DOHH2 (cell line): ENCODE data around the gene KRT31.
"Not testable (repeated sequence)": the region's sequence is repeated elsewhere in the genome, so short reads cannot be mapped to it uniquely, and the experiment has no call there.

Experiments
- H3F3A ChIP-seq: fragments of 200-600 bp; sonication (generic), shearing (Covaris generic); 2 replicates; pipeline ENCODE4 v1.6.0; 2016; ENCODE audit warnings: antibody characterized with exemption, mild to moderate bottlenecking; ENCODE audit not compliant: control insufficient read depth, insufficient read depth
- H3K27ac ChIP-seq: fragments of 200-600 bp; sonication (generic); 2 replicates; pipeline ENCODE4 v1.5.1; 2014; ENCODE audit warnings: low read depth, mild to moderate bottlenecking, low read length, moderate library complexity
- H3K27me3 ChIP-seq: fragments of 200-600 bp; sonication (generic); 2 replicates; pipeline ENCODE4 v1.6.1; 2014; ENCODE audit warnings: mild to moderate bottlenecking, low read length, mixed read lengths; ENCODE audit not compliant: control insufficient read depth
- H3K36me3 ChIP-seq: fragments of 200-600 bp; sonication (generic); 2 replicates; pipeline ENCODE4 v1.6.1; 2014; ENCODE audit warnings: mild to moderate bottlenecking, low read length, moderate library complexity, mixed read lengths; ENCODE audit not compliant: control insufficient read depth
- H3K4me1 ChIP-seq: fragments of 200-600 bp; sonication (generic); 2 replicates; pipeline ENCODE4 v1.6.1; 2014; ENCODE audit warnings: mild to moderate bottlenecking, low read length, mixed read lengths; ENCODE audit not compliant: control insufficient read depth
- H3K4me2 ChIP-seq: fragments of 200-600 bp; sonication (generic); 2 replicates; pipeline ENCODE4 v1.6.0; 2014; ENCODE audit warnings: mild to moderate bottlenecking, low read length, moderate library complexity
- H3K4me3 ChIP-seq: fragments of 200-600 bp; sonication (generic); 2 replicates; pipeline ENCODE4 v1.5.1; 2014; ENCODE audit warnings: mild to moderate bottlenecking, low read length, mixed read lengths
- H3K79me2 ChIP-seq: fragments of 200-600 bp; sonication (generic); 2 replicates; pipeline ENCODE4 v1.6.1; 2014; ENCODE audit warnings: mild to moderate bottlenecking, low read length, mixed read lengths; ENCODE audit not compliant: control insufficient read depth
- H3K9me2 ChIP-seq: fragments of 200-600 bp; sonication (generic); replicated peaks from 2 replicates; pipeline ENCODE4 v1.6.1; 2014; ENCODE audit warnings: mild to moderate bottlenecking, low read length, mixed read lengths; ENCODE audit not compliant: control insufficient read depth
- H3K9me3 ChIP-seq: fragments of 200-600 bp; sonication (generic); 2 replicates; pipeline ENCODE4 v1.6.1; 2014; ENCODE audit warnings: antibody characterized with exemption, low read length, mixed read lengths; ENCODE audit not compliant: control insufficient read depth, insufficient read depth
- H4K20me1 ChIP-seq: fragments of 200-600 bp; sonication (generic); 2 replicates; pipeline ENCODE4 v1.6.0; 2014; ENCODE audit warnings: low read depth, mild to moderate bottlenecking, antibody characterized with exemption, low read length, moderate library complexity; ENCODE audit not compliant: control insufficient read depth, insufficient read depth
- CTCF ChIP-seq: fragments of 200-600 bp; sonication (generic); IDR thresholded peaks from one replicate; pipeline ENCODE4 v1.5.1; 2014; ENCODE audit warnings: antibody characterized with exemption, mild to moderate bottlenecking, low read depth, low read length; ENCODE audit not compliant: poor library complexity, severe bottlenecking
- EZH2phosphoT487 ChIP-seq: fragments of 200-600 bp; sonication (generic); IDR thresholded peaks from 2 replicates; pipeline ENCODE4 v1.6.1; 2017; ENCODE audit warnings: borderline replicate concordance, mild to moderate bottlenecking, antibody characterized with exemption, low read length, moderate library complexity, mixed read lengths

Gene KRT31

GRCh38 chr17:41347869-41348760 is 49.3 kb downstream of the KRT31 start:
- Histone ChIP-seq H3K36me3 (no peaks in the 10 kb centered on the region), H3K27ac (no peak overlapping the region), H4K20me1 (no peaks in the 10 kb centered on the region), H3K9me2 (no peaks in the 10 kb centered on the region), H3K4me3 (no peak overlapping the region), H3K79me2 (no peaks in the 10 kb centered on the region), H3F3A (no peaks in the 10 kb centered on the region), H3K27me3 (no peaks in the 10 kb centered on the region), H3K4me1 (no peaks in the 10 kb centered on the region), H3K4me2 (no peak overlapping the region), H3K9me3 (no peaks in the 10 kb centered on the region)
- TF ChIP-seq EZH2phosphoT487 (no peak), CTCF (no peak)

GRCh38 chr17:41346421-41346820 is 51.0 kb downstream of the KRT31 start:
- not testable (repeated sequence) for H3K27ac ChIP-seq, H3K4me1 ChIP-seq, H3F3A ChIP-seq, H3K9me2 ChIP-seq, H3K79me2 ChIP-seq, H3K4me3 ChIP-seq, H3K4me2 ChIP-seq, H3K36me3 ChIP-seq, H4K20me1 ChIP-seq, H3K9me3 ChIP-seq, H3K27me3 ChIP-seq

- TF ChIP-seq CTCF (no peak), EZH2phosphoT487 (no peak)
- Histone ChIP-seq H3K4me2 (no peak overlapping the region), H3K79me2 (no peaks in the 10 kb centered on the region), H3F3A (no peaks in the 10 kb centered on the region), H3K27me3 (no peaks in the 10 kb centered on the region), H3K36me3 (no peaks in the 10 kb centered on the region), H3K9me2 (no peaks in the 10 kb centered on the region), H3K4me1 (no peaks in the 10 kb centered on the region), H3K4me3 (no peak overlapping the region), H3K27ac (no peak overlapping the region), H3K9me3 (0 out of 2 replicates have a peak, but pooled peaks cover 3% of the 10 kb centered on the region), H4K20me1 (no peaks in the 10 kb centered on the region)
Observed at GRCh38 chr17:41345992-41346391, 51.4 kb downstream of the KRT31 start.
